DMS153 treated with DMSO at 0.1 percent for 48 hours (cell line): ENCODE measurements around the gene XG.
"Not testable (repeated sequence)": the region's sequence is repeated elsewhere in the genome, so short reads cannot be mapped to it uniquely, and the experiment has no call there.

ENCODE experiments used
- DNase-seq: peaks from one replicate; lab custom pipeline; 2025; ENCODE audit not compliant: unreplicated experiment; lab: John Stamatoyannopoulos, UW

Gene XG, protein sequence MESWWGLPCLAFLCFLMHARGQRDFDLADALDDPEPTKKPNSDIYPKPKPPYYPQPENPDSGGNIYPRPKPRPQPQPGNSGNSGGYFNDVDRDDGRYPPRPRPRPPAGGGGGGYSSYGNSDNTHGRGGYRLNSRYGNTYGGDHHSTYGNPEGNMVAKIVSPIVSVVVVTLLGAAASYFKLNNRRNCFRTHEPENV

DNA sequence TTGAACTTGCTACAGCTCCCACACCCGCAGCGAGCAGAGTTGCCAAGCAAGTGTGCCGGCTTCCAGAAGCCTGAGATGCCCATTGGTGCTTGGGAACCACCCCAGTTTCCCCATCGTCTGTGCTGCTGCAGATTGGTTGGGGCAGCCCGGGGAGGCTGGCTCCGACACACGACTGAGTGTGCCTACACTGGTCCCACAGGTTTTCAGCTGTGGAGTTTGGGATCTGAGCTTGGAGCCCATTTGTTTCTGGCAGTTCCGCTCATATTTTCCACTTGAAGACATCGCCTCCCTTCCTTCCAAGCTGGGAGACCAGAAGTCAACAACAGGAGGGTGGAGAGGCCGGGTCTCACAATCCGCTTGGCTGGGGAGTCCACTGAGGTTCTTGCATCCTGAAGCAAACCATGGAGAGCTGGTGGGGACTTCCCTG, at the start of gene XG:
Gene XG, plus strand, starts transcription at position 167 of the 427 bp plus-strand sequence. Its CDS starts 235 bp downstream, at position 402.
- not testable (repeated sequence) for DNase-seq

DNA sequence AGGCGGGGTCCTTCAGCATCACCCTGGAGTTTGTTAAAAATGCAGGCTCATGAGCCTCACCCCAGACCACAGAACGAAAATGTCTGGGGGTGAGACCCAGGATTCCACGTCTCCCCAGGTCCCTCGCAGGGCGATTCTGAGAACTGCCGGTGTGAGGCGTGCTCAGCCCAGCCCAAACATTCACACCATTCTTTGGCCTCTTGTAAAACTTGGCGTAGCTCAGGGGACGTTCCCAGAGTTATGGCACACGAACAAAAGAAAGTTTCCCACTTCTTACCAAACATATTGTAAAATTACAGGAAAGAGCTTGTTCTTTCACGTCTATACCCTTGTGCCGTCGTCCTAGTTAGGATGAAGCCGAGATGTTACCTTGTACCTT, 47.9 kb upstream of the XG start:
- DNase-seq, result no peak

DNA sequence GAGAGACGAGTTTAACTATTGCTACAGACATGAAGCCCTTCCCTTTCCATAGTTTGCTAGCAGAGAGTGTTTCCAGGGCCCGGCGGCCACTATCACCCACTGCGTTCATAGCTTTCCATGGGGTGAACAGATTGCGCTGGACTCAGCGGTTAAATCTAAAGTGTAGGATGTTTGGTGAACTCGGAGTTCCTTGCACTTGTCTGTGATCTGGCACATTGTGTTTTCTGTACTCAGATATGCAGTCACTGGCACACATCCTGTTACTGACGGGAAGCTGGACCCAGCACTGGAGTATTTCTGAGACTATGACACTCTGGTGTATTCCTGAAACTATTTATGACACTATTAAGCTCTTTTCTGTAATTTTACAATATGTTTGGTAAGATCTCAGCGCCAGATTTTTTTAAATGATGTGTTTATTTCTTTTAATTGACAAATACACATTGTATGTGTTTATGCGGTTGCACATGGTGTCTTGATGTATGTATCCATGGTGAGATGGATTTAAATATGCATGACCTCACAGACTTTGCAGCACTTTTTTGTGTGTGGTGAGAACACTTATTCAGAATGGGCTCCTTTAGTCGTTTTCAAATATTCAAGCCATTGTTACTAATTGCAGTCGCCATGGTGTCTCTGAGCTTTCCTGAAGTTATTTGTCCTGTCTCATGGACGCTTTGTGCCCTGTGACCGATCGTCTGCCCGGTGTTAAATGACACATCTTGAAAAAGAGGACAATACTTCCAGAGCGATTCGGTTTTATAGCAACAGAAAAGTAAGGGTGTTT, 46.6 kb upstream of the XG start:
- no peak for DNase-seq

DNA sequence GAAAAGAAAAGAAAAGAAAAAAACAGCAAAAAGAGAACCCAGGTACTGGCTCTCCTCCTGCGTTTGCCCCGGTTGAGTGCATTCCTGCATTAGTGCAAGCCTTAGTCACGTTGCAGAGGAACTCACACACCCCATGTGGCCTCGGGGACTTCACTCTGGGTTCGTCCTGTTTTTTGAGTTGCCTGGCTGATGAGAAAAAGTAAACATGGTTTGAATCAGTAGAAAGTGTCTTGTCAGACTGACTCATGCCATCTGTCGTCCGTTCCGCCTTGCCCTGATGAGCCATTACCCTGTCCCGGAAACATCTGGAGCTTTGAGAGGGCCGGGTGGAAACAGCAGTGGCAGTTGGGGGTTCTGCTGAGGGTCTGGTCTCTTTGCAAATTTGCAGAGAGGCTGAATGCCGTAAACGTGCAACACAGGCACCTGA, 44.5 kb upstream of the XG start:
- no peak for DNase-seq

DNA sequence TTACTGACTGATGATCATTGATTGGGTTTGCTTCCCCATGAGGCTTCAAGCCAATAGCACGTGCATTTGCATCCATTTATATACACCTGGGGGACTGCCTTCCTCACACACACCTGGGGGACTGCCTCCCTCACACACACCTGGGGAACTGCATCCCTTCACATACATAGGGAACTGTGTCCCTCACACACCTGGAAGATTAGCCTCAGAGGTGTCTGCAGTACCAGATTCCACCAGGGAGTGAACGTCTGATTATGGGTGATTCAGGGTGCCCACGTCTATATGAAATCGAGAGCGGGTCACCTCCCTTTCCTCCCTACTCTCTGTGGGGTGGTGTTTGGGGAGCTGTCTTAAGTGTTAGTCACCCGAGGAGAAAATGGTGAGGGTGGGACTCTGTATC, 43.8 kb upstream of the XG start:
- DNase-seq, result no peak

DNA sequence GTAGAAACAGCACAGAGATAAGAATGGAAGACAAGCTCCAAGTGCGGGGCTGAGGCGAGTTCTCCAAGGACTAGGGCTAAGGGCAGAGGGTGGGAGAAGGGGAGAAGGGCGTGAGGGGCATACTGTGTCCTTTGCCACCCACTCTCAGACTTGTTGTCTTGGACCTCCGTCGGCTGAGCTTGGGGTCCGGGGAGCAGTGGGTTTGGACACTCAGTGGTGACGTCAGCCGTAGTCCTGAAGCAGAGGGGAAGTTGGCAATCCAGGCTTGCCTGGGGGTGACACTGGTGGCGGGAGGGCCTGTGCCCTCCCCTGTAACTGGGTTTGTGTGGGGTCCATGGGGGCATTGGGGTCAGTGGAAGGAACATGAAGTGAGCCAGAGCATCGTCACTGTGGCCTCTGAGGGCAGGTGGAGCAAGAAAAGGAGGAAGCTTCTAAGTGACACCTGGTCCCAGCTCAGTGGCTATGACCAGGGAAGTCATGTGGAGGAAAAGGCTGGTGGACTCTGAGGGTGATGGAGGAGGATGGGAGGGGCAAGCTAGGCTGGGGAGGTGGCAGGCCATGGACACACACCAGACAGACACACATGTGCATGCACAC, 43.1 kb upstream of the XG start:
- DNase-seq, result no peak

DNA sequence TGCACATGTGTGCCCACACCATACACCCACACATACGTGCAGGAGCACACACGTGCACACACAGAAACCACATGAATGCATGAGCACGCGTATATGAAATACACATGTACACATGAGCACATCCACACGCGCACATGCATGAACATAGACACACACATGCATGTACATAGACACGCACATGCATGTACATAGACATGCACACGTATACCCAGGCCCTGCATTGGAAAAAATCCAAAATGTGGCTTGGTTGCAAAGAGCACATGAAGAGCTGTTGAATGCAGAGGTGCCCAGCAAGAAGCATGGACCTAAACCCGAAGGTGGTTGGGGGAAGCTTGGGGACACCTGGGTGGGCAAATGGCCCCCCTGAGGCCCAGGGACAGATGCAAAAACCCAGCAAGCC, 42.3 kb upstream of the XG start:
- DNase-seq, result no peak

DNA sequence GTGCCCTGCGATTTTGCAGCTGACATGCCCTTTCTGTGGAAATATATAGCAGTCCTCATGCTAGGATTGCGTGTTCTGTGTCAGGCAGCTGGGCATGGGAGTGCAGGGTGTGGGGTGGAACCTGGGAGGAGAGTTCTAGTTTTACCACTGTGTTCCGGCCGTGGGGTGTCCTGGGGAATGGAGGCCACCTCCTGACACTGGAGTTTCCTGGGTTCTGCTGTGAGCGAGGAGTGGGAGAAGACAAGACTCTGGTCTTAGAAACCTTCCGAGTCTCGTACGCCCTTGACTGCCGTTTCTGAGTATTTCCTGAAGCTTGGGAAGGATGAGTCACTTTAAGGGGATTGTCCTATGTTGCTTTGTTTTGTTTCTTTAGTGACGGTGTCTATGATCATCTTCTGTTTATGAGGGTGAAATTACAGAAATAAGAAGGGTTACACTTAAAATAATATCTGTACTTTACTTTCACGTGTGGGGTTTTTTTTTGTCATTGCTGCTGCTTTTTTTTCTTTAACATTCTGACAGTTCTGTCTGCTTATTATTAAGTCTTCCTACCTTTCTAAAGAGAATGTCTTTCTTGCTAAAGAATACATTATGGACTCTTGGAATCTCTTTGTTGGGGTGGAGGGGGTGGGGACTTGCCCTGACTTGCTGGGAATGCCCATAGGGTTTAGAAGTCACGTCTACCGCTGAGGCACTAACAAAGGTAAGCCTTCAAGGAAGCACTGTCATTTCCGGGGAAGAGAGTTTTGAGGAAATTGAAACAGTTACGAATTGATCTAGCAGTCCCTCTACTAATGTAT, 41.6 kb upstream of the XG start:
- no peak for DNase-seq

DNA sequence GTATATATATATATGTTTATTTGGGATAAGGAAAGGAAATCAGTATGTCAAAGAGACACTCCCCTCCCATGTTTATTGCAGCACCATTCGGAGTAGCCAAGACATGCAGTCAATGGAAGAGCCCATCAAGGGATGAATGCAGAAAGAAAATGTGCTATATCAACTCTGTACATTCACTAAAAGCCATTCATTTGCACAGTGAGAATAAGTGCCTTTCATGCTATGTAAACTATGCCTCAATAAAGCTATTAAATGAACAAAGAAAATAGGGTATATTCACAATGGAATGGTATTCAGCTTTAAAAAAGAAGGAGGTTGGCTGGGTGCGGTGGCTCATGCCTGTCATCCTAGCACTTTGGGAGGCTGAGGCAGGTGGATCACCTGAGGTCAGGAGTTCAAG, 40.4 kb upstream of the XG start:
- no peak for DNase-seq

DNA sequence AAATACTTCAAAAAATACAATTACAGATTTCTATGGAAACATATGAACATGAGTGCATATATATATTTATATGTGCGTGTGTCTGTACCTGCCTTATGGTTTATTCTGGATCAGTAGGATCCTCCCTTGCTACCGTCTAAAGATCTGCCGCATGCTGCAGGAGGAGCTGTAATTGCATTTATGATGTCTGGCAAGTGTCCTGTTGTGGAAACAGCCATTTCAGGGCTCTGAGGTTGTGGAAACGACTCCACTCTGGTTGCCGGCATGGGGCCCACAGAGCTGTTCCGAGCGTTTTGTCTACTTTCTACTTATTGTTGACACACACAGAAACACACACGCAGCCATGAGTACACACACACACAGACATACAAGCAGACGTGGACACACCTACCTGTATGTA, 39.4 kb upstream of the XG start:
- no peak for DNase-seq

DNA sequence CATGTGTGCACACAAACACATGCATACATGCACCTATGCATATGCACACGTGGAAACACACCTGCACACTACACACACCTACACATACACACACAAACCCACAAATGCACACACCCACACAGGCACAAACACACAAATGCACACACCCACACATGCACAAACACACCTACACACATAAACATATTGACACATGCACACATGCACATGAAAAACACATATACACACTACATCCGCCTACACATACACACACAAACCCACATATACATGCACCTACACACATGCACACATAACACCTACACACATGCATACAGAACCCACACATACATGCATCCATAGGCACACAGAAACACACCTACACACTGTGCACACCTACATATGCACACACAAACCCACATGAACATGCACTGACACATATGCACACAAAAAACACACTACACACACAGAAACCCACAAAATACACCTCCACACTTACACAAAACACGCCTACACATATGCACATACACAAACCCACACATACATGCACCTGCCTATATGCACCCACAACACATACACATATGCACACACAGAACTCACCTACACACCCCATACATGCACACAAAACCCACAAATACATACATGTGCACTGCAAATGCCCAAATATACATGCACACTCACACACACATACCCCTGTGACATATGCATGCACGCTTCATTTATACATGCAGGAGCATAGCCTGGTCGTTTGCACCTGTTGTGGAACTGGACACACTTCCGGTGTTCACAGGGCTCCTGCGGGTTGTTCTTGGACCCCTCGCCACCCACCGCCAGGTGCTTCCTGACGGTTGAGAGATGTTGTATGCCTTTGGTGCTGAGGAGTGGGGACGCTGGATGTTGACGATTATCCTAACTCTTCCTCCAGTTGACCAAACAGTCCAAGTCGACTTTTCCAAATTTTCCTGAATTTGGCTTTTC, 38.7 kb upstream of the XG start:
- DNase-seq, result no peak

DNA sequence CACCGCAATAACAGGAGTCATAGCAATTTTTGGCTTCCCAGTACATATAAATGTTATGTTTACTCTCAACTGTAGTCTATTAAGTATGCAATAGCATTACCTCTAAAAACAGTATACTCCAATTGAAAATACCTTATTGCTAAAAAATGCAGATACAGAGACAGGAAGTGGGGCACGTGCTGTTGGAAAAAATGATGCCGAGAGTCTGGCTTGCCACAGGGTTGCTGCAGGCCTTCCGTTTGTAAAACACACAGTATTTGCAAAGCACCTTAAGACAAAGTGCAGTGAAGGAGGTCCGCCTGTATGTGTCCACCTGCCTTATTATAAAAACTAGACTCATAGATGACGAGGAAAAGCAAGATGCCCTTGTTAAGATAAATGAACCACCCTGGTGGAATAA, 37.3 kb upstream of the XG start:
- DNase-seq, result no peak

DNA sequence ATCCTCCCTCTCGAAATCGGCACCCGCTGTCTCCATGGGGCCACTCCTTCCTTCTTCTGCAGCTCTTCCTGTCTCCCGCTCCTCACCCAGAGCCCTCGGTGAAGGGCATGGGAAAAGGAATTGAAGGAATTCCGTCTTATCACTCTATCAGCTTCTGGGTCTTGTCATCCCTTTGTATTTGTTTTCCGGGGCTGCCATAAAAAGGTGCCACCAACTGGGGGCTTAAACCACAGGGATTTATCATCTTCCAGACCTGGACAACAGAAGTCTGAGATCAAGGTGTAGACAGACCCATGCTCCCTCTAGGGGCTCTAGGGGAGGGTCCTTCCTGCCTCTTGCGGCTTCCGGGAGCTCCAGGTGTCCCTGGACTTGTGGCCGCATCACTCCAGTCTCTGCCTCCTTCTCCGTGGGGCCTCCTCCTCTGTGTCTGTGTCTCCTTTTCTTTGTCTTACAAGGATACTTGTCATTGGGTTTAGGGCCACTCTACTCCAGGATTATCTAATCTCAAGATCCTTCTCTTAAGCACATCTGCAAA, 36.7 kb upstream of the XG start:
- no peak for DNase-seq

DNA sequence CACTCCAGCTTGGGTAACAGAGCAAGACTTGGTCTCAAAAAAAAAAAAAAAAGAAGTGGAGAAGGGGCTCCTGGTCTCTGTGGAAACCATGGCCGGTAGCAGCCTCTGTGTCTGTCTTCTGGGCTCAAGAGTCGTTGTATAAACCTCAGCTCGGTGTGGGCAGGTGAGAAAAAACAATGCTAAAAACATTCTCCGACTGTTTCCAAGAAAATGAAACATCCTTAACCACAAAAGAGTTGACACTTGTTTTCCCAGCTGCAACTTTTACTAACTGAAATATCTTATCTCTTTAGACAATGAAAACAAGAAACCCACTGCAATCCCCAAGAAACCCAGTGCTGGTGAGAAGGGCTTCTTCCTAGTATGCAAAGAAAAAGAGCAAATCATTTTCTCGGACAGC, 34.5 kb upstream of the XG start:
- DNase-seq, result no peak

DNA sequence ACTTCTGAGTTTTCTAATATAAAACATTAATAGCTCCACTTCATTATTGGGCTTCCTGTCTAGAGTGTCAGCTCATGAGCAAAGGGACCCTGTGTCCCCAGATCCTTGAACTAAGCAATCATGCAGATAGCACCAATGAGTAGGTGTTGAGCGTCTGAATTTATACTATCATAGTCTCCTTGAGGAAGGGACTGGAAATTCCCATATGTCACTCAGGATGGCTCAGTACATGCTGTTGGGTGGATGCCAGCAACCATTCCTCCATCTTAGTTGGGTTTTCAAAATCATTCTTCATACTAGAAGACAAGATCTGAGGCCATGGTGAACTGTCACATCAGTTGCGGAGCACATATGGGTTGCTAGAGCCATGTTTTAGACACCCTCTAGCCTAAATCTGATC, 33.0 kb upstream of the XG start:
- no peak for DNase-seq

DNA sequence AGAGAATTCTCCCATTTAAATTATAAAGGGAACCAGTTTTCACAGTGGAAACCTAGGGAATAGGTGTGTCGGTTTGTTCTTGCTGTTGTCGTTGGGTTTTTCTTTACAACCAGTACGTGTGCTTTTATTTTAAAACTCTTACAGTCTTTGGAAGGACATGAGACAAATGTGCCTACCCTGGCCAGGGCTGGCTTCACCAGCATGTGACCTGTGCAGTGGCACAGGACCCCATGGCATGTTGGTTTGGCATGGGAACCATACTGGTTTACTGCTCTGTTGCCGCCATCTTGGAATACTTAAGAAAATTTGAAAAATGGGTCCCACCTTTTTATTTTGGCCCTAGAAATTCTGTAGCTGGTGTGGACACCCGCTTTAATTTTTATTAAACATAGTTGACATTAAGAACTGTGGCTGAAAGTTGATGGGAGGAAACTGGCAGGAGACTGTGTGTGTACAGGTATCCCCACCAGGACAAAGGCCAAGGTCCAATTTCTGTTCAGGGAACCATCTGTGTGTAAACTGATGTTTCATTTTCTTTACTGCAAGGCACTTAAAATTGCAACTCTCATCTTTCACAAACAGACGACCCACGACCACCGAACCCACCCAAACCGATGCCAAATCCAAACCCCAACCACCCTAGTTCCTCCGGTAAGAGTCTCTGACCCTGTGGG, 31.9 kb upstream of the XG start:
- DNase-seq, result no peak

DNA sequence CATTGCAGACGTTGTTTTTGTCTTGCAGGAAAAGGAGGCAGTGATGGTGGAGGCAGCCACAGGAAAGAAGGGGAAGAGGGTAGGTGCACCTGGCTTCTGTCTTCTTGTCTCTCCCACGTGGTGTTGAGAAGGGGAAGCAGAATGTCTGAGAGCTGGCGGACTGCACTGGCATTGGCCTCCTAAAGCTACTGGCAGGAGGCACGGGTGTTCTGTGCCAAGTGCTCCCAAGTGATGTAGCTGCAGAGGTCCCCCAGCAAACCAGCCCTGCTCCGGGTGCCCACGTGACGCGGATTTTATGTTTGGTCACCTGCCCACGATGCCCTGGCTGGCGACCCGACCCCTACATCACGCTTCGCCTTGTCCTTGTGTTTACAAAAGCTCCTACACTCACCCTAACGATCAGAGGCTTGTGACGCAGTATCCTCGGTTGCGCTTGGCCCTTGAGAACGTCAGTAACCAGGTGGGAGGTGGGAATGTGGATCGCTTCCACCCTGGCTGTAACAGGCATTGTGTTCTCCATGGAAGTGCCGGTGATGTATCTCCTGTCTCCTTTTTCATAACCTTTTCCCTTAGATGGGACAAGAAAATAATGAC, 28.5 kb upstream of the XG start:
- DNase-seq, result no peak

DNA sequence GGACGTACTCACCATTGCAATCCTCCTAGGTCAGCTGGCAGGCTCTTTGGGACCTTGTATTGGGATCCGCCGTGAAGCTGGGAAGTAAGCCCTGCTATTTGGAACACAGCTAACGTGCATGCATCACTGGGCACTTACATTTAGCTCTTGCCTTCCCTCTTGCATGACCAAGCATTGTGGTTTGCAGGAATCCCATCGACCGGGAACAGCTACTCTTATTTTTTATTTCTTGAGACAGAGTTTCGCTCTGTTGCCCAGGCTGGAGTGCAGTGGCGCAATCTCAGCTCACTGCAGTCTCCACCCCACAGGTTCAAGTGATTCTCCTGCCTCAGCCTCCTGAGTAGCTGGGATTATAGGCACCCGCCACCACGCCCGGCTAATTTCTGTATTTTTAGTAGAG, 24.6 kb upstream of the XG start:
- not testable (repeated sequence) for DNase-seq

DNA sequence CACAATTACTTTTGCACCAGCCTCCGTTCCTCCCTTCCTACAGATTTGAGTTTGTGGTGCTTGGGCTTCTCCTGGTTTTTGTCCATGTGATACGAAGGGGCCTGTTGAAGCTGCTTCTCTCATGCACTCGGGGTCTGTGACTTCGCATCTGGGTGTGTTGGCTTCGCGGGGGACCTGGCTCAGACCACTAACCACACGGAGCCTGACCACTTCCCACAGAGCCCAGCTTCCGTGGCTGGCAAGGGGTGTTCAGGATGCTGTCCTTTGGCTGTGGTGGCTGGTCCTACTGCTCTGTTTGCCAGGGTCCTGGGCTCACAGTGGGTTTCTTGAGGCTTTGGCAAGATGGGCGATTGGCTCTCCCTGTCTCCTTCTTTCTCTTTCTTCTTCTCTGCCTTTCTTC, 19.8 kb upstream of the XG start:
- no peak for DNase-seq
